B cell (primary cell): ENCODE data around the gene APLP2. TPM values are rescaled to one million over a fixed set of nuclear protein-coding genes. Genes with fewer than 3 reads are reported as not detected.

Experiments used
- ATAC-seq: fragments of 200-7000 bp; cut with Tn5 transposase; one replicate; pipeline ENCODE4 v1.10.0; 2021; ENCODE audit warnings: low read depth, mild to moderate bottlenecking, moderate number of reproducible peaks, moderate library complexity
- CTCF ChIA-PET: fragments of 350-600 bp; sonication (Branson Sonifier 250); formaldehyde crosslinking; loops from one replicate; lab custom pipeline; 2021; ENCODE audit warnings: antibody characterized with exemption, inconsistent platforms; lab: Charles Lee
- POLR2A ChIA-PET: fragments of 350-600 bp; sonication (Branson Sonifier 250); formaldehyde crosslinking; loops from one replicate; lab custom pipeline; 2021; ENCODE audit warnings: antibody characterized with exemption; lab: Charles Lee
- DNase-seq: peaks from one replicate; pipeline ENCODE4 v3.0.0; 2013
- H2AFZ ChIP-seq: 2 replicates; pipeline ENCODE4 v1.6.1; 2012; ENCODE audit warnings: mild to moderate bottlenecking, low read depth, low read length; ENCODE audit not compliant: insufficient read depth, poor library complexity, severe bottlenecking
- H3K27ac ChIP-seq, 2 donors: 1 replicate in 1 of 2; 2 replicates in 1 of 2; pipeline ENCODE4 v1.5.1; 2012 to 2013; ENCODE audit warnings: low read length in 2 of 2, mild to moderate bottlenecking in 2 of 2, moderate library complexity in 1 of 2
- H3K27me3 ChIP-seq, 4 experiments: fragments of 200-600 bp in 1 of 4; sonication (generic) in 1 of 4; replicated peaks in 1 of 4; 1 replicate in 2 of 4; 2 replicates in 2 of 4; pipeline versions ENCODE4 v1.6.1 to v1.7.0; 2013 to 2016; ENCODE audit warnings: low read length in 3 of 4, mild to moderate bottlenecking in 2 of 4, mixed read lengths in 1 of 4, moderate library complexity in 1 of 4; ENCODE audit not compliant: insufficient read depth in 4 of 4, control insufficient read depth in 3 of 4; ENCODE audit errors: control extremely low read depth in 1 of 4
- H3K36me3 ChIP-seq, 2 experiments: replicated peaks in 1 of 2; 1 replicate in 1 of 2; 2 replicates in 1 of 2; pipeline versions ENCODE4 v1.6.1 to v1.7.1; 2013; ENCODE audit warnings: low read length in 1 of 2; ENCODE audit not compliant: insufficient read depth in 2 of 2, control insufficient read depth in 1 of 2; ENCODE audit errors: control extremely low read depth in 1 of 2, extremely low read depth in 1 of 2
- H3K4me1 ChIP-seq, 2 donors: fragments of 200-600 bp in 1 of 2; sonication (generic) in 1 of 2; 1 replicate in 1 of 2; 2 replicates in 1 of 2; pipeline versions ENCODE4 v1.5.1 to v1.6.1; 2013 to 2017; ENCODE audit warnings: low read length in 2 of 2; ENCODE audit not compliant: control insufficient read depth in 2 of 2, insufficient read depth in 2 of 2
- H3K4me2 ChIP-seq: replicated peaks from 2 replicates; pipeline ENCODE3; 2012; ENCODE audit warnings: mild to moderate bottlenecking, low read depth, low read length; ENCODE audit not compliant: poor library complexity, severe bottlenecking
- H3K4me3 ChIP-seq, 5 experiments: fragments of 200-600 bp in 1 of 5; sonication (generic) in 1 of 5; 1 replicate in 3 of 5; 2 replicates in 2 of 5; pipeline versions ENCODE4 v1.5.1 to v1.7.0; 2011 to 2016; ENCODE audit warnings: low read length in 4 of 5, mild to moderate bottlenecking in 4 of 5, low read depth in 2 of 5, control low read depth in 1 of 5, moderate library complexity in 1 of 5; ENCODE audit not compliant: insufficient read depth in 1 of 5; ENCODE audit errors: control extremely low read depth in 1 of 5, extremely low read depth in 1 of 5
- H3K79me2 ChIP-seq: fragments of 200-600 bp; sonication (generic); one replicate; pipeline ENCODE4 v1.6.0; 2016; ENCODE audit warnings: low read length; ENCODE audit not compliant: control insufficient read depth, insufficient read depth
- H3K9ac ChIP-seq: fragments of 200-600 bp; sonication (generic); 2 replicates; pipeline ENCODE4 v1.6.1; 2017; ENCODE audit warnings: mild to moderate bottlenecking, low read length, moderate library complexity
- H3K9me3 ChIP-seq, 3 donors: one replicate each; pipeline versions ENCODE4 v1.6.1 to v1.7.1; 2013; ENCODE audit warnings: low read length in 2 of 3; ENCODE audit not compliant: control insufficient read depth in 2 of 3, insufficient read depth in 1 of 3; ENCODE audit errors: control extremely low read depth in 1 of 3
- H4K20me1 ChIP-seq: 2 replicates; pipeline ENCODE4 v1.6.0; 2012; ENCODE audit warnings: mild to moderate bottlenecking, low read length; ENCODE audit not compliant: insufficient read depth, control insufficient read depth, poor library complexity, severe bottlenecking
- H3K27ac Mint-ChIP-seq: one replicate; pipeline ENCODE4 v1.8.0; 2021; ENCODE audit warnings: mixed read lengths
- H3K27me3 Mint-ChIP-seq: one replicate; pipeline ENCODE4 v1.8.0; 2021; ENCODE audit warnings: mixed read lengths
- H3K4me1 Mint-ChIP-seq: one replicate; pipeline ENCODE4 v1.8.0; 2021; ENCODE audit warnings: mixed read lengths
- H3K4me3 Mint-ChIP-seq: one replicate; pipeline ENCODE4 v1.8.0; 2021; ENCODE audit warnings: mixed read lengths
- H3K9me3 Mint-ChIP-seq: one replicate; pipeline ENCODE4 v1.8.0; 2022; ENCODE audit warnings: mixed read lengths; ENCODE audit not compliant: insufficient read depth
- CTCF ChIP-seq: fragments of 200-600 bp; IDR thresholded peaks from one replicate; pipeline ENCODE4 v1.8.0; 2022; ENCODE audit warnings: antibody characterized with exemption, mild to moderate bottlenecking
- EZH2 ChIP-seq: IDR thresholded peaks from 2 replicates; pipeline ENCODE4 v1.6.1; 2012; ENCODE audit warnings: borderline replicate concordance, low read depth, mild to moderate bottlenecking, moderate library complexity, low read length; ENCODE audit not compliant: insufficient read depth, poor library complexity, severe bottlenecking
- WGBS: methylation state at CpG from one replicate; pipeline ENCODE4 v1.1.5; 2013; ENCODE audit warnings: missing lambda C conversion rate; ENCODE audit not compliant: insufficient coverage; 5-methylcytosine and 5-hydroxymethylcytosine counted together
- intact Hi-C: fragments of 100-400 bp; cut with micrococcal nuclease; formaldehyde crosslinking; loops from one replicate; pipeline ENCODE4 v1.10.0; 2022
- polyA plus RNA-seq: library from polyadenylated mRNA; depleted of rRNA; stranded (reverse); fragments of >200 nt; gene quantifications from 2 replicates; pipeline ENCODE4 v1.2.3, GENCODE V29; 2012
- total RNA-seq, 2 donors: library from RNA; stranded (reverse); fragments of 120-200 nt in 1 of 2; gene quantifications; 1 replicate in 1 of 2; 2 replicates in 1 of 2; pipeline versions ENCODE4 v1.2.3 to v1.2.4, GENCODE V29; 2013 to 2022

Gene APLP2
- total and polyA plus RNA-seq, 2 donors (not counting 1 experiment from before 2014, with no cell fraction given), result 84.2 to 102 TPM

- no peaks in the 10 kb centered on the region for H4K20me1 ChIP-seq
- peaks cover 0 to 8% (median 6%) of the 10 kb centered on the region in 4 experiments for H3K27me3 ChIP-seq
- no peak for DNase-seq
- H3K36me3 ChIP-seq, result no peaks in the 10 kb centered on the region
- intact Hi-C loops, result no loop called here
- Mint-ChIP-seq H3K9me3 (no peaks in the 10 kb centered on the region), H3K4me1 (no peaks in the 10 kb centered on the region), H3K27me3 (peaks cover 36% of the 10 kb centered on the region), H3K27ac (no peak overlapping the region), H3K4me3 (no peak overlapping the region)
- 83% methylated on average over 2 of the region's 7 CpGs for WGBS
- H3K27ac ChIP-seq, result no peak overlapping the region
- ChIA-PET POLR2A (no interaction called here), CTCF (no interaction called here)
- H3K79me2 ChIP-seq, result no peaks in the 10 kb centered on the region
- no peak overlapping the region for H3K4me3 ChIP-seq
- H2AFZ ChIP-seq, result no peak overlapping the region
- no peaks in the 10 kb centered on the region for H3K4me1 ChIP-seq
- TF ChIP-seq EZH2 (no peak), CTCF (no peak)
- ATAC-seq, result no peak
- peaks cover 0 to 5% (median 0%) of the 10 kb centered on the region in 3 donors for H3K9me3 ChIP-seq
- no peak overlapping the region for H3K9ac ChIP-seq
- H3K4me2 ChIP-seq, result no peak overlapping the region
These were observed 31.7 kb upstream of the APLP2 start for GRCh38 chr11:130037881-130038585.

GRCh38 chr11:130040281-130040940 lies 29.3 kb upstream of the APLP2 start:
- ATAC-seq, result no peak
- WGBS, result 96% methylated on average over 49 of the region's 49 CpGs
- Histone ChIP-seq H3K4me2 (no peak overlapping the region), H3K9me3 (peaks cover 0 to 5% (median 0%) of the 10 kb centered on the region in 3 donors), H3K4me3 (no peak overlapping the region), H3K27ac (no peak overlapping the region), H3K79me2 (no peaks in the 10 kb centered on the region), H4K20me1 (no peaks in the 10 kb centered on the region), H3K9ac (no peak overlapping the region), H3K27me3 (peaks cover 0 to 13% (median 2%) of the 10 kb centered on the region in 4 experiments), H3K36me3 (no peaks in the 10 kb centered on the region), H3K4me1 (peaks cover 4% of the 10 kb centered on the region in 2 donors), H2AFZ (no peak overlapping the region)
- POLR2A ChIA-PET, result no interaction called here
- peaks cover 35% of the 10 kb centered on the region for H3K27me3 Mint-ChIP-seq
- TF ChIP-seq EZH2 (no peak), CTCF (no peak)
- H3K27ac Mint-ChIP-seq, result no peak overlapping the region
- CTCF ChIA-PET, result no interaction called here
- peaks cover 4% of the 10 kb centered on the region for H3K4me1 Mint-ChIP-seq
- DNase-seq, result no peak
- H3K4me3 Mint-ChIP-seq, result no peak overlapping the region
- intact Hi-C loops, result no loop called here
- H3K9me3 Mint-ChIP-seq, result no peaks in the 10 kb centered on the region
